MCF 10A (cell line): Measurements from ENCODE around the gene FAM168B. TPM values are rescaled to one million over a fixed set of nuclear protein-coding genes. Genes with fewer than 3 reads are reported as not detected.

Experiments used
- BruUV-seq: library from RNA; stranded (reverse); fragments of 400-500 nt; replicated peaks from 2 replicates; lab custom pipeline; 2021; lab: Mats Ljungman, UMichigan
- CTCF ChIA-PET: fragments of 300-600 bp; sonication (Branson Sonifier 250); formaldehyde crosslinking; extraction: SDS; loops from one replicate; lab custom pipeline; 2021; ENCODE audit warnings: antibody characterized with exemption, inconsistent platforms; lab: Yijun Ruan, JAX
- POLR2A ChIA-PET: fragments of 300-600, 350-650 bp; sonication (Branson Sonifier 250); formaldehyde crosslinking; extraction: SDS; loops from one replicate; lab custom pipeline; 2020; ENCODE audit warnings: antibody characterized with exemption, inconsistent platforms; lab: Yijun Ruan, JAX
- DNase-seq: peaks from one replicate; pipeline ENCODE4 v3.0.0-alpha.2; 2018; ENCODE audit not compliant: unreplicated experiment
- H3K27ac Mint-ChIP-seq: one replicate; pipeline ENCODE4 v1.8.0; 2022; ENCODE audit warnings: mild to moderate bottlenecking, low read depth, mixed read lengths; ENCODE audit not compliant: unreplicated experiment
- H3K27me3 Mint-ChIP-seq: one replicate; pipeline ENCODE4 v1.8.0; 2022; ENCODE audit warnings: mixed read lengths; ENCODE audit not compliant: insufficient read depth, unreplicated experiment
- H3K36me3 Mint-ChIP-seq: one replicate; pipeline ENCODE4 v1.8.0; 2022; ENCODE audit warnings: mild to moderate bottlenecking, moderate library complexity, mixed read lengths; ENCODE audit not compliant: insufficient read depth, unreplicated experiment
- H3K4me1 Mint-ChIP-seq: one replicate; pipeline ENCODE4 v1.8.0; 2022; ENCODE audit warnings: mixed read lengths; ENCODE audit not compliant: insufficient read depth, unreplicated experiment
- H3K4me3 Mint-ChIP-seq: one replicate; pipeline ENCODE4 v1.8.0; 2022; ENCODE audit warnings: mild to moderate bottlenecking, moderate library complexity, mixed read lengths; ENCODE audit not compliant: unreplicated experiment
- H3K9me3 Mint-ChIP-seq: one replicate; pipeline ENCODE4 v1.8.0; 2022; ENCODE audit warnings: mixed read lengths; ENCODE audit not compliant: unreplicated experiment
- CTCF ChIP-seq: fragments of 200-600 bp; IDR thresholded peaks from one replicate; pipeline ENCODE4 v1.8.0; 2022; ENCODE audit warnings: antibody characterized with exemption, mild to moderate bottlenecking; ENCODE audit not compliant: unreplicated experiment
- intact Hi-C: fragments of 100-400 bp; cut with micrococcal nuclease; formaldehyde crosslinking; loops from 2 replicates; pipeline ENCODE4 v1.14.1; 2022
- total RNA-seq: library from RNA; stranded (reverse); gene quantifications from 2 replicates; pipeline ENCODE4 v1.2.3, GENCODE V29; 2022

Gene FAM168B
- total RNA-seq, 1 experiment from 2014 or later: 159 TPM

GRCh38 chr2:131035112-131035825 is 58.0 kb downstream of the FAM168B start:
- no peak overlapping the region for H3K4me3 Mint-ChIP-seq
- no TSS peak for BruUV-seq
- no peaks in the 10 kb centered on the region for H3K27me3 Mint-ChIP-seq
- ChIA-PET CTCF (no interaction called here), POLR2A (no interaction called here)
- no peak overlapping the region for H3K27ac Mint-ChIP-seq
- peaks cover 9% of the 10 kb centered on the region for H3K4me1 Mint-ChIP-seq
- intact Hi-C loops: no loop called here
- no peak for TF ChIP-seq CTCF
- H3K9me3 Mint-ChIP-seq: no peaks in the 10 kb centered on the region
- DNase-seq: no peak
- peaks cover 15% of the 10 kb centered on the region for H3K36me3 Mint-ChIP-seq

GRCh38 chr2:131034122-131035051 is 58.9 kb downstream of the FAM168B start:
- no peak for TF ChIP-seq CTCF
- Mint-ChIP-seq H3K9me3 (no peaks in the 10 kb centered on the region), H3K27ac (no peak overlapping the region), H3K36me3 (peaks cover 13% of the 10 kb centered on the region), H3K27me3 (no peaks in the 10 kb centered on the region), H3K4me3 (no peak overlapping the region), H3K4me1 (peaks cover 9% of the 10 kb centered on the region)
- ChIA-PET CTCF (interaction anchor here (0.6 kb wide), 1 partner anchor 32 kb away, joined by 3 read pairs; no protein-coding TSS in a partner anchor), POLR2A (interaction anchor here (1.0 to 1.4 kb wide), 2 partner anchors 17 to 70 kb away, joined by 3 to 5 read pairs; partner anchors contain the start of gene PLEKHB2)
- DNase-seq: no peak
- intact Hi-C loops: no loop called here
- no TSS peak for BruUV-seq

GRCh38 chr2:131033786-131034121 is 59.5 kb downstream of the FAM168B start:
- H3K9me3 Mint-ChIP-seq: no peaks in the 10 kb centered on the region
- H3K4me1 Mint-ChIP-seq: peaks cover 9% of the 10 kb centered on the region
- no peak for DNase-seq
- H3K4me3 Mint-ChIP-seq: no peak overlapping the region
- TF ChIP-seq CTCF: no peak
- intact Hi-C loops: no loop called here
- no peaks in the 10 kb centered on the region for H3K27me3 Mint-ChIP-seq
- no TSS peak for BruUV-seq
- peaks cover 8% of the 10 kb centered on the region for H3K36me3 Mint-ChIP-seq
- no peak overlapping the region for H3K27ac Mint-ChIP-seq
- CTCF ChIA-PET: no interaction called here
- POLR2A ChIA-PET: interaction anchor here (1.0 to 1.4 kb wide), 2 partner anchors 17 to 71 kb away, joined by 3 to 5 read pairs; partner anchors contain the start of gene PLEKHB2

GRCh38 chr2:131032393-131032836 is 60.8 kb downstream of the FAM168B start:
- ChIA-PET POLR2A (interaction anchor here (1.1 kb wide), 1 partner anchor 9 kb away, joined by 4 read pairs; no protein-coding TSS in a partner anchor), CTCF (interaction anchor here (0.5 to 1.1 kb wide), 2 partner anchors 19 to 674 kb away, joined by 3 read pairs; no protein-coding TSS in a partner anchor)
- no TSS peak for BruUV-seq
- Mint-ChIP-seq H3K9me3 (no peaks in the 10 kb centered on the region), H3K27ac (no peak overlapping the region), H3K4me3 (no peak overlapping the region), H3K36me3 (peaks cover 8% of the 10 kb centered on the region), H3K4me1 (peaks cover 9% of the 10 kb centered on the region), H3K27me3 (no peaks in the 10 kb centered on the region)
- no peak for TF ChIP-seq CTCF
- no peak for DNase-seq
- intact Hi-C loops: no loop called here
